HG03558 (cell line): ENCODE data around the gene DSTYK.

ENCODE experiments used
- ATAC-seq: cut with Tn5 transposase; IDR thresholded peaks from one replicate; pipeline ENCODE4 v1.9.1; 2021; ENCODE audit warnings: moderate number of reproducible peaks; ENCODE audit not compliant: unreplicated experiment; ENCODE audit errors: extremely low read depth

DSTYK gene

GRCh38 chr1:205211169-205211838 is at the start of gene DSTYK:
TSS of gene DSTYK (minus strand) at chr1:205211702. CDS start at chr1:205211535, 167 bp downstream.
- ATAC-seq, result no peak

DNA sequence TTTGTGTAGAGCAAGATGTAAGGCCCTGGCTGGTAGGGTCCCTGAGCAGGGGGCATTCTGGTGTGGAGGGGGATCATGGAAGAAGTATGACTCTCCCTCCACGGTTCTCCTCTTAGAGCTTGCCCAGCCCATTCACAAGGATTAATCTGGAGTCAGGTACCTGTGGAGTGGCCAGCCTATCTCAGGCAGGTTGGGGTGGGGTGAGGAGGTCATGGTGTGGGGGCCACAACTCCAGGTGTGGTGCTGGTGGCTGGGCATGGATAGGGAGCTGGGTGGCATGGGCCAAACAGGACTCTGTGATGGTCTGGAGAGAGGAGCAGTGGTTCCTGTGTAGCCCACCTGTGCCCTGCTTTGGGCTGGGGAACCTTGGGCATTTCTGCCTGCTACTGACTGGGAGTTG is 48.5 kb upstream of the DSTYK start:
- ATAC-seq, result no peak

GRCh38 chr1:205259324-205259832 is 47.9 kb upstream of the DSTYK start:
- no peak for ATAC-seq

DNA sequence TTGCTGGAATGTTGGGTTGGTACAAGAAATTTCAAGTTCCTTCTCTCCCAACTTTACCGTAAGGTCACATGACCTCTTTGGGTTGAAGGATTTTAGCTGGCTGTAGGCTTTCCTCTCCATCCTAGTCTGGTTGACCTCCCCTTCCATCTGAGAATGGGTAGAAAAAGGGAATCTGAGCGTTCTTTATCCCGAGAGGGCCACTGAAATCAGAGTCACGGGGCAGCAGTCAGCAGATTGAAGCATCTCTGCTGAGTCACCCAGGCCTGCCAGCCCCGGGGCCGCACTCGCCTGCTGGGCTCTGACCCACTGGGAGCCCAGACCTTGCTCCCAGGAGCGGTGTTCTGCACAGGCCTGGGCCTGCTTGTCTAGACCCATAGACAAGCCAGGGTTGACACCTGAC is 47.2 kb upstream of the DSTYK start:
- no peak for ATAC-seq

GRCh38 chr1:205258261-205258691 is 46.8 kb upstream of the DSTYK start:
- ATAC-seq, result no peak

DNA sequence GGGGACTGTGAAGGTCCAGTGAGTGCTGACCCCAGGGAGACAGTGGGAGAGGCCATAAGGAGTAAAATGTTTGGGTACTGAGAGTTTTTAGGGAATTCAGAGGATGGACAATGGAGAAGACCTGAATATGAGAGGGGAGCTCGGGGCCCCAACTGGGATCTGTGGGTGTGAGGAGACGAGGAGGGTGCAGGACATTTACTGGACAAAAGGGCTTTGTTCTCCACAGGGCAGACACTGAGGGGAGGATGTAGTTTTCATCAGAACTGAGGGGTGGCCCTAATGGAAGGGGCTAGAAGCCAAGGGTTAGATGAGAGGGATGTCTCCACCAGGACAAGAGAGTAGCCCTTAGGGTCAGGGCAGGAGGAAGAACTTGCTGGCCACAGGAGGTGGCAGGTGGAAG is 46.2 kb upstream of the DSTYK start:
- no peak for ATAC-seq

- no peak for ATAC-seq
Measured at GRCh38 chr1:205256951-205257625, 45.6 kb upstream of the DSTYK start.

GRCh38 chr1:205255941-205256780 is 44.7 kb upstream of the DSTYK start:
- ATAC-seq, result no peak

DNA sequence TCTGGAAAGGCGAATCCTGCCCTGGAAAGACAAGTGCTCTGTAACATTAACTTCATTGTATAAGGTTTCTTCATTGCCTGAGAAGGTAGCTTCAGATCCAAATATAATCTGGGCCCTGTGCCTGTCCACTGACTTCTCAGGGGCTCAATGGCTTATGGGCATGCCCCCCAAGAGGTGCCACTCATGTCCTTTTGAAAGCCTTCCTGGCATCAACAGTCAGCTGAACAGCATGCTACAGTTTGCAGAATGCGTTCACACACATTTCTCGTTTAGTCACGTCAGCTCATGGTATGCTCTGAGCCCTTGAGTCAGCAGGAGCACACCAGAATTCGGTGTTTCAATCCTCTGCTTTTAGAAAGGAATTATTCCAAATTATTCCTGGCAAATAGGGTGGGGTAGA is 40.1 kb upstream of the DSTYK start:
- ATAC-seq, result no peak

DNA sequence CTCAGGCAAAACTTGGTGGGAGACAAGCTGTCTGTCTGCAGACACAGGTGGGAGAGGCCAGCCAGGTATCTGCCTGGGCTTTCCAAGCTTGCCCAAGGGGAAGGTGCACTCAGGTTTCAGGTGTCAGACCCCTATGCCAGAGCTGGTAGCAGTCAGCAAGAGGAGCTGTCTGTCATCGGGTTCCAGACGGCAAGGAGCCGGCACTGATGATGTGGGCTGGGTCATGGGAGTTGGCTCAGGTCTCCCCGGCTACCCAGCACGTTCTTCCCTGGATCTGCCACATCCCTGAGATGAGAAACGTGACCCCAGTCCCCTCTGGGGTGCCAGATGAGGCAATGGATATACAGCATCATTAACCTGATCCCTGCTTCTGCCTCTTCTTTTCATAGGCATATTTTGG is 39.2 kb upstream of the DSTYK start:
- ATAC-seq, result no peak

DNA sequence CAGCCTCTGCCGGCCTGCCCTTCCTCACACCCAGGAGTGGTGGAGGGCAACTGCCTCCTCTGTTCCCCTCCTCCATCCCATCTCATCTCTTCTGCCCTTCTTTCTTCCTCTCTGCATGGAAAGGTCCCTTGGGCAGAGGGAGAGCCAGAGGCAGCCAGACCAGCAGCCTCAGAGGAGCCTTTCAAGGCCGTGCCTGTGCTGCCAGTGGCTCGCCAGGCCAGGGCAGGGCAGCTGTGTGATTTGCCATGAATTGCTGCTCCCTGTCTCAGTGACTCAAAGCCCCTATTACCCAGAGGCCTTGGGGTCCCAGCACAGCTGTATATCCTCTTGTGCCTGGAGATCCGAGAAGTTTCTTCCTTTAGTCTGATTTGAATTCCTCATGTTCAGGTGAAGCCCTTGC is 38.1 kb upstream of the DSTYK start:
- no peak for ATAC-seq

DNA sequence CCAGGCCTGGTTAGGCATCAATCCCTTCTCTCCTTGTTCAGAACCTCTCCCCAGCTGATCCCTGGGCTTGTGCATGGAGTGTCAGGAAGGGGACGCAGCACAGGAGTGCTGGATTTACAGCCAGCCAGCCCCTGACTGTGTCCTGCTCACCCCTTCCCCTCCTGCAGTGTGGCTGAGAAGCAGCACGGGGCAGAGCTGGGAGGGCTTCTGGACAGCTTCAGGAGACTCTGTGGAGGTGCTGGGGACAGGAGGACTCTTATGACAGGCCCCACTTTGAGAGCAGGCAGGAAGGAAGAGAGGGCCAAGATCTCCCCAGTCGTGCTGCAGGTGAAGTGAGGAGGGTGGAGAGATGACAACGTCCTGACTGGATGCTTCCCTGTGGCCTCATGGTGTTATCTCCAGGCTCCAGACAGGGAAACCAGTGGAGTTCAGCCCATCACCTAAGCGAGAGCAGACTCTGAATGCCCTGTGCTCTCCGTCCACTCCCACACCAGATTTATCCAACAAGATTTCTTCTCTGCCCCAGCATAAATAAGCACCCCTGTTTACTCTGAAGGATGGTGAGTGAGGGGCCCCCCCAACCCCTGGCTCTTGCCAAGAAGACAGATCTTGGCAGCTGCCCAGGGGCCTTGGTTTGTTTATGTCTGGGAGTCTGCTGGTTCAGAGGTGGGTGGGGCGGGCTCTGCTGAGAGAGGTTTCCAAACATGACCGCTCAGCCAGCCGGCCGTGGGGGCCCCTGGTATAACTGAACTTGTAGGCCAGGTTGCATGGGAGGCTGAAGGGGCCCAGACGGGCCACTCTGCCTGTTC is 37.5 kb upstream of the DSTYK start:
- ATAC-seq, result no peak

DNA sequence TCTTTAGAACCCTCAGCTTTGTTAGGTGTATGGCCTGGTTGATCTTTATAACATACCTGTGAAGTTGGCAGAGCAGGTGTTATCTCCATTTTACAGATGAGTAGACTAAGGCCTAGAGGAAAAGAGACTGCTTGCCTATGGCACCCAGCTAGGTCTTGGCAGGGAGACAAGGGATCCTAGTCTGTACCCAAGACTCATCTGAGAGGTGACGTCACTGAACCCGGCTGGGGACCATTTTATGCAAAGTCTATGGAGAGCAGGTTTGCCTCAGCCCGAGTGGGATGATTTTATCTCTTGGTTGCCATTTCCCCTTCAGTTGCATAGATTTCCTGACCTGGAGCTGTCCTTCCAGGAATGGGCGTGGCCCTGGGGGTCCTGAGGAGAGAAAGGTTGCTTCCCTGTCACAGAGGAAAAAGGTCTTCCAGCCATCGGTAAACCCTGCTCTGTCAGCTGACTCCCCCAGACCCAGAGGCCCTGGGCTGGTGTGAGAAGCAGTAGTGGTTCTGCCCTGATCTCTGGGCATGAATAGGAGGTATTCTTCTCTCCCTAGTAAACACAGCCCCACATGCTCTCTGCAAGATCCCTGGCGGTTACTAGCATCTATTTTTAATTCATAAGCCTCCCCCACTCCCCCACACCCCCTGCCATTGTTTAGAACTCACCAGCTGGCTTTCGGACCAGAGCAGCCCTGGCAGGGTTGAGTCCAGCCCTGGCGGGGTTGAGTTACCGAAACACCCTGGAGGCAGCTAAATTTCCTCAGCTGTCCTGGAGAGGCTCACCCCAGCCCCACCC is 35.8 kb upstream of the DSTYK start:
- no peak for ATAC-seq

- ATAC-seq, result no peak
Measured at GRCh38 chr1:205246351-205247119, 35.0 kb upstream of the DSTYK start.

- no peak for ATAC-seq
Measured at GRCh38 chr1:205245096-205245495, 33.6 kb upstream of the DSTYK start.

- ATAC-seq, result no peak
Measured at GRCh38 chr1:205244384-205244783, 32.9 kb upstream of the DSTYK start.

DNA sequence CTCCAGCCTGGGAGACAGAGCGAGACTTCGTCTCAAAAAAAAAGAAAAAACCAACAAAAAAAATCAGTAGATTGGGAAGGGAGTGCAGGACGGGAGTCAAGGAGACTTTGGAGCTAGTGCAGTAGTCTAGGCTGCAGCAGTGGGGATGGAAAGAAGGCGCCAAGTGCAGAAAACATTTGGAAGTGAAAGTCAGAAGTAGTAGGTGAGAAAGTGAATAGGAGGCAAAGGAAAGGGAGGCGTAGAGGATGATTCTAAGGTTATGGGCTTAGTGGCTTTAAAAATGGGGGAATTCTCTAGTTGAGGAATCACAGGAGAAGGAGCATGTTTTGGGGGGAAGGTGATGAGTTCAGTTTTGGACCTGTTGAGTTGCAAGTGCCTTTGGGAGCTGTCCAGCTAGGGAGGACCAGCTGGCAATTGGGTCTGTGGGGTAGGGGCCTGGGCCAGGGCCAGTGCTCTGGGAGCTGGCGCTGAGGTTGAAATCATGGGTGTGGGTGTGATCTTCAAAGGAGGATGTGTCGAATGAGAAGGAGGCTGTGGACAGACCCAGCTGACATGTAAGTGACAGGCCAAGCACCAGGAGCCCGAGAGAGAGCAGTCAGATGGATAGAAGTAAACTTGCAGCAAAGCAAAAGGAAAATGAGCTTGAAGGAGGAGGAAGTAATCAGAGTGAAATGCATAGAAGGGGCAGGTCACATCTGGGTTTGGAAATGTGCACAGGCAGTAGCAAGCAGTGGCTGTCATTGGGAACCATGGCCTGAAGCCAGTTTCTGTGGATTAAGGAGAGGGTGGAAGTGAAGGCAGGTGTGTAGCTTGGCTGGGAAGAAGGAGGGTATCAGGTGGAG is 32.1 kb upstream of the DSTYK start:
- no peak for ATAC-seq
